Sciatic nerve (tissue), 1 donor: ENCODE results near the gene SPEF1. TPM values are rescaled to one million over a fixed set of nuclear protein-coding genes. Genes with fewer than 3 reads are reported as not detected.

Source experiments
- total RNA-seq: library from RNA; stranded (reverse); fragmentation: NEBNext Ultra II Directional; extraction: Animal tissue kit (Norgen Biotek cat#: 25700); gene quantifications from one replicate; pipeline ENCODE4 v1.2.1, GENCODE V29; 2021
- donor health status: DM: no; HTN: no; CAD: no.

SPEF1 gene
- total RNA-seq, 1 donor from 2014 or later = not detected

Other genes with a start within 250 kb of the SPEF1 start
- gene GFRA4, start 118.0 kb downstream of the SPEF1 start, total RNA-seq = not detected
- 117 TPM for gene ADAM33, start 99.4 kb downstream of the SPEF1 start, total RNA-seq
- 19.2 TPM for gene SIGLEC1, start 68.8 kb downstream of the SPEF1 start, total RNA-seq
- 20.4 TPM for gene HSPA12B, start 48.8 kb downstream of the SPEF1 start, total RNA-seq
- gene ADISSP, start 13.7 kb downstream of the SPEF1 start, total RNA-seq = 25.7 TPM
- 71.0 TPM for gene CENPB, start 5.3 kb upstream of the SPEF1 start, total RNA-seq
- gene CDC25B, start 14.9 kb upstream of the SPEF1 start, total RNA-seq = 55.2 TPM
- 8.4 TPM for gene AP5S1, start 39.1 kb upstream of the SPEF1 start, total RNA-seq
- gene MAVS, start 65.4 kb upstream of the SPEF1 start, total RNA-seq = 37.8 TPM
- gene PANK2, start 107.9 kb upstream of the SPEF1 start, total RNA-seq = 48.5 TPM
- gene RNF24, start 234.1 kb upstream of the SPEF1 start, total RNA-seq = 37.7 TPM